Stimulated activated CD4-positive, alpha-beta T cell treated with anti-CD3 and anti-CD28 coated beads, TNF-alpha, amount 100 ng/mL, for 4 hours (primary cell): Measurements from ENCODE around the gene HTR4.

Experiments used
- DNase-seq, 3 experiments: peaks; one replicate each; pipeline ENCODE4 v3.0.0-alpha.2; 2020; ENCODE audit warnings: low read depth in 3 of 3

HTR4 gene

DNA sequence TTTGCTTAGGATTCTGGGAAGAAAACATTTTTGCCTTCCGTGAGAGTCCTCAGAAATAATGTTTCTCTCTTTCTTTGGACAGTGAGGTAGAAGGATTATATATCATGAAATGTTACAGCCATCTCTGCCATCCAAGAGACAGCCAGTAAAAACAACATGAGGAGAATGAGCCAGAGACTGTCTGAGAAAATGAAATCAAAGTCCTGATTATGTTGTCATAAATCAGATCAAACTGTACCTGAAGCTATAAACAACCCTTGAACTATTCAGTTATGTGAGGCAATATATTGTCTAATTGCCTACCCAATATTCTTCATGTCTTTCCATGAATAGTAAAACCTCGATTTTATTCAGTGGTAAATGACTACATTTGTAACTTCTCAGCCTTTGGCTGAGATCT is 9.2 kb upstream of the HTR4 start:
- no peak for DNase-seq

GRCh38 chr5:148660346-148660660 is 6.0 kb upstream of the HTR4 start:
- DNase-seq: no peak

DNA sequence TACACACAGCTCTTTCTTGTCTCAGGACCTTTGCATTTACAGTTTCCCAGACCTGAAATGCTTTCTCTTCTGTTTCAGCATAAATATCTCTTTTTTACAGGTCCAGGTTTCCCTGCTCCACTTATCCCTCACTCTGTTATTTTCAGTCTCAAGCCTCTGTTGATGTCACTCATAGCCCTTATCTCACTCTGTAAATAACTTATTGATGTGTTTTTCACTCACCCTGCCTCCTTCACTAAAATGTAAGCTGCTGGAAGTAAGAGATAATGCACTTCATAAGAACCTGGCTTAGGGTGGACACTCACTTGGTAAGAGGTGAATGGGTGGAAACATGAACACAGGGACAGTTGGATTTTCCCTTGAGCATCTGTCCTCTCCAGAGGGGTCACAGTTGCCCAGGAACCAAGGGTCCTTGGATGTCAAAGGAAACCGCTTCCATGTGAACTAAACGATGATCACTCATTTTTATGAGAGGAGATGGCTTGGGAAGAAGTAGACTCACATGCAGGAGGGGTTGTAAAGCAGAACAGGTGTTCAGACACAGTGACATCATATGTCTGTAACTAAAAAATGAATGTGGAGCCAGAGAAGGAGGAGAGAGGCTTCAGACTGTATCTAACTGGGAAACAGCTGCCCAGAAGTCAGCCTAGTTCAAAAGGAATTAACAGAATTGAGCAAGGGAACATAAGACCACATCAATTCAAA is 5.5 kb upstream of the HTR4 start:
- DNase-seq: no peak

- no peak for DNase-seq
Measured at GRCh38 chr5:148653291-148653835, 964 bp downstream of the HTR4 start.

- DNase-seq: no peak
Measured at GRCh38 chr5:148651528-148651927, 2.8 kb downstream of the HTR4 start.

- no peak for DNase-seq
Measured at GRCh38 chr5:148645527-148645926, 8.8 kb downstream of the HTR4 start.

DNA sequence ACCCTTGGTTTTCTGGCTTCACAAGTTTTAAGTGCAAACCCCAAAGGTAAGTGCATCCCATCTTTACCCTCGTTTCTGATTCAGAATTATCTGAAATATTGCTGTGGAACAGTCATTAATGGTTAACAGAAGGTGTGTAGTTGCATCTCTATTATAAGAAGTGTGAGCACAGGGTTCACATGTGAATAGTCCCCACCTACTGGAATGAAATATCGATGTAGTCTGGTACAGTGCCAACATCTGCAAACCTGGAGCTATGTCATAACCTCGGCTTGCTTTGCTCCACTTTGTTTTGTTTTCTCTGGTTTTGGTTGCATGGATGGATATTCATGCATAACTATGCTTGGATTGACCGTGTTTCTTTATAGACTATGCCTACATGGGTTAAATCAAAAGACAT is 12.6 kb downstream of the HTR4 start:
- no peak for DNase-seq

GRCh38 chr5:148640471-148640870 is 13.9 kb downstream of the HTR4 start:
- DNase-seq: no peak

GRCh38 chr5:148639081-148639480 is 15.2 kb downstream of the HTR4 start:
- no peak for DNase-seq

GRCh38 chr5:148636353-148636752 is 18.0 kb downstream of the HTR4 start:
- no peak for DNase-seq

GRCh38 chr5:148635321-148636083 is 18.8 kb downstream of the HTR4 start:
- DNase-seq: no peak

DNA sequence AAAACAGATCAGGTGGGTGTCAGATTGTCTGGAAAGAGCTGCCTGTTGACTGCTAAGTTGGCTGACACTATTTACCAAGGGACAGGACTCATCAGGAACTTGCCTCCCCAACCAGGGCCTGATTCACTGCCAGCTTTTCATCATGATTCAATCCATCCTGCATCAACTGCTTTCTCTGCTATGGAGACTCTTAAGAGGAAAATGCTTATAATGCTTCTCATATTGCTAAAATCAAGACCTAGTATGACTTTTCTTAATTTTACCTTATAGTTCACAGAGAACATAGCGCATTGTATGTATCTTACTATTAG is 21.3 kb downstream of the HTR4 start:
- no peak for DNase-seq

GRCh38 chr5:148632255-148633066 is 21.9 kb downstream of the HTR4 start:
- no peak for DNase-seq

DNA sequence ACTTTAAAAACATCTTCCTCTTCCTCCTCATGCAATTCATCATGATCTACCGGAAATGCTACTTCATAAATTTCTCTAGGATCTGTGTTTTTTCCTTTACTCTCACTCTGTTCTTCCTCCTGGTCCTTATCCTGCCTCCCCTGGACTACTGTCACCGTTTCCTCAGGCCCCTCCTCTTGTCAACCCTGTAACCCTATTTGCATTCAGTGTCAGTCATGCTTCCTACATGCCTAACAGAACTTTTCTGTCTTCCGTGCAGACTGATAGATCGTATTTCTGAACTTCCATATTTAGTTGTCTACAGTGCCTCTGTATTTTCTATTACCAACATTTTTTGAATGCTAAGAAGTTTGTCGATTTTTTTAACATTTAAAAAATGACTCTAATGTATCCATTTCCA is 27.3 kb downstream of the HTR4 start:
- no peak for DNase-seq

- no peak for DNase-seq
Measured at GRCh38 chr5:148626081-148626613, 28.2 kb downstream of the HTR4 start.

GRCh38 chr5:148625250-148625649 is 29.1 kb downstream of the HTR4 start:
- DNase-seq: no peak

- no peak for DNase-seq
Measured at GRCh38 chr5:148623741-148624140, 30.6 kb downstream of the HTR4 start.

GRCh38 chr5:148623101-148623500 is 31.2 kb downstream of the HTR4 start:
- no peak for DNase-seq

GRCh38 chr5:148620696-148621095 is 33.6 kb downstream of the HTR4 start:
- DNase-seq: peak in 1 of 3 experiments; percentile 0

- DNase-seq: no peak
Measured at GRCh38 chr5:148620091-148620490, 34.2 kb downstream of the HTR4 start.

DNA sequence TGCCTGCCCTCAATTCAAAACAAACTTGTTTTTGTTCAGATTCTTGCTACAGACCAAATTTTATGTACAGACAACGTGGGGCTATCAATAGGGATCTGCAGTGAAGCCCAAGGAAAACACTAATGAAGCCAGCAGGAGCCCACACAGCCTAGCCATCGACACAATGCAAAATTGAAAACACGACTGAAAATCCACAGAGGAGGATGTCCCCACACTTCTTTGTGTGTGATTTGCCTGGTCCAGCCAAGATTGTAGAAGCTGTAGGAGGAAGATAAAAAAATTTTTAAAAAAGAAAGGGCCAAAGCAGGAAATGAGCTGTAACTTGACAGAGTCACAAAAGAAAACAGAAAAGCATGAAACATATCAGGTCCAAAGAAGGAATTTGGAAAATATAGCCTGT is 34.8 kb downstream of the HTR4 start:
- DNase-seq: no peak

DNA sequence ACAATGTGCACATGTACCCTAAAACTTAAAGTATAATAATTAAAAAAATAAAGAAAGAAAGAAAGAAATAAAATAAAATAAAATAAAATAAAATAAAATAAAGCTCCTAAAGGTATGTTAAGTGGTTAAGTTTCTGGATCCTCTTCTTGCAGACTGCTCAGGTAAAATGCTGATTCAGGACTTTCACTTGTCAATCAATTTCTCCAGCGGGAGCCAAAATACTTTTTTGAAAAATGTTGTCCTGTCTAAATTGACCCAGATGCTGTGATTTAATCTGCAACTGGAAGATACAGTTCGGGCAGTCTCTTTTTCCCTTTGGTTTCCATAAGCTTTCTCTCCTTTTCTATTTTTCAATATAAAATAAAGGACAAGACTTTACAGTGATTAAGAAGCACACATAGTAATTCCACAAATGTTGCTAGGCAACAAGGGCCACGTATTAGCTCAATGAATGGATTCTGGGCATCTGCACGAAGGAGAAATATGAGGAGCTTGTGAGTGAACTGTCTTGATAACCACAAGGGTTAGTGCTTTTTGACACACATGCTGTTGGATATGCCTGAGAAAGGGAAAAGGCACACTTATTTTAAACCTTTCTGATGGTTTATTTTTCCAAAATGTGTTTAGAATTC is 38.6 kb downstream of the HTR4 start:
- no peak for DNase-seq
